ENCODE measurements around the gene KRT75. TPM values are rescaled to one million over a fixed set of nuclear protein-coding genes. Genes with fewer than 3 reads are reported as not detected.
"Not testable (repeated sequence)": the region's sequence is repeated elsewhere in the genome, so short reads cannot be mapped to it uniquely, and the experiment has no call there.

Gene KRT75
- not detected in 2 replicates for total RNA-seq (2014; rRNA removed; shearing (Covaris generic))

- H3K4me3 ChIP-seq: no peak within 1 kb of the TSS
- no peaks in the 10 kb centered on the region for H3K36me3 ChIP-seq
- peaks cover 3% of the 10 kb centered on the region; the same call in 1 of the 2 replicates for H3K27me3 ChIP-seq
- DNase-seq: no peak
- no peaks in the 10 kb centered on the region for H3K9me3 ChIP-seq (replicated peaks)
- H3K27ac ChIP-seq: no peak within 1 kb of the TSS
- H3K4me1 ChIP-seq: no peaks in the 10 kb centered on the region
Observed at GRCh38 chr12:52434081-52434733, at the start of gene KRT75. Gene KRT75, minus strand, starts transcription at chr12:52434371. Its CDS starts 67 bp downstream, at chr12:52434304.

GRCh38 chr12:52480073-52480472 is 45.9 kb upstream of the KRT75 start:
- no peak overlapping the region for H3K27ac ChIP-seq
- 0 out of 2 replicates have a peak, but pooled peaks cover 3% of the 10 kb centered on the region for H3K27me3 ChIP-seq
- H3K4me3 ChIP-seq: no peak overlapping the region
- no peaks in the 10 kb centered on the region for H3K36me3 ChIP-seq
- DNase-seq: no peak
- no peaks in the 10 kb centered on the region for H3K4me1 ChIP-seq
- 0 out of 2 replicates have a peak, but pooled peaks cover 3% of the 10 kb centered on the region for H3K9me3 ChIP-seq (replicated peaks)

- no peak for DNase-seq
- Histone ChIP-seq H3K9me3 (replicated peaks) (no peaks in the 10 kb centered on the region), H3K4me1 (no peaks in the 10 kb centered on the region), H3K27me3 (0 out of 2 replicates have a peak, but pooled peaks cover 3% of the 10 kb centered on the region), H3K27ac (no peak overlapping the region), H3K4me3 (no peak overlapping the region), H3K36me3 (no peaks in the 10 kb centered on the region)
Observed at GRCh38 chr12:52477651-52478050, 43.5 kb upstream of the KRT75 start.

GRCh38 chr12:52474212-52474611 is 40.0 kb upstream of the KRT75 start:
- DNase-seq: no peak
- Histone ChIP-seq H3K9me3 (replicated peaks) (no peaks in the 10 kb centered on the region), H3K27ac (no peak overlapping the region), H3K4me3 (no peak overlapping the region), H3K27me3 (0 out of 2 replicates have a peak, but pooled peaks cover 3% of the 10 kb centered on the region), H3K36me3 (no peaks in the 10 kb centered on the region), H3K4me1 (no peaks in the 10 kb centered on the region)

- no peak for DNase-seq
Observed at GRCh38 chr12:52473768-52474167, 39.6 kb upstream of the KRT75 start, which contains the start of gene KRT6C. Gene KRT6C, minus strand, starts transcription at chr12:52473805. Its CDS starts 68 bp downstream, at chr12:52473737.

GRCh38 chr12:52469853-52470252 is 35.7 kb upstream of the KRT75 start:
- no peaks in the 10 kb centered on the region for H3K4me1 ChIP-seq
- H3K4me3 ChIP-seq: no peak overlapping the region
- no peaks in the 10 kb centered on the region for H3K9me3 ChIP-seq (replicated peaks)
- H3K27me3 ChIP-seq: no peaks in the 10 kb centered on the region; the same call in 1 of the 2 replicates
- H3K36me3 ChIP-seq: no peaks in the 10 kb centered on the region
- no peak for DNase-seq
- H3K27ac ChIP-seq: no peak overlapping the region

More at GRCh38 chr12:52473768-52474167, 39.6 kb upstream of the KRT75 start, which contains the start of gene KRT6C:
- no peaks in the 10 kb centered on the region for H3K4me1 ChIP-seq
- H3K27me3 ChIP-seq: 0 out of 2 replicates have a peak, but pooled peaks cover 3% of the 10 kb centered on the region
- H3K9me3 ChIP-seq (replicated peaks): no peaks in the 10 kb centered on the region
- no peak within 1 kb of the TSS for H3K4me3 ChIP-seq
- no peaks in the 10 kb centered on the region for H3K36me3 ChIP-seq
- H3K27ac ChIP-seq: no peak within 1 kb of the TSS

GRCh38 chr12:52464897-52465296 is 30.7 kb upstream of the KRT75 start:
- Histone ChIP-seq H3K4me1 (no peaks in the 10 kb centered on the region), H3K27ac (no peak overlapping the region), H3K4me3 (no peak overlapping the region), H3K27me3 (no peaks in the 10 kb centered on the region; the same call in 1 of the 2 replicates), H3K36me3 (no peaks in the 10 kb centered on the region), H3K9me3 (replicated peaks) (no peaks in the 10 kb centered on the region)
- no peak for DNase-seq

- Histone ChIP-seq H3K9me3 (replicated peaks) (no peaks in the 10 kb centered on the region), H3K4me1 (no peaks in the 10 kb centered on the region), H3K36me3 (no peaks in the 10 kb centered on the region), H3K4me3 (no peak overlapping the region), H3K27ac (no peak overlapping the region), H3K27me3 (no peaks in the 10 kb centered on the region)
- no peak for DNase-seq
Observed at GRCh38 chr12:52461693-52462092, 27.5 kb upstream of the KRT75 start.

- no peak overlapping the region for H3K27ac ChIP-seq
- H3K27me3 ChIP-seq: no peaks in the 10 kb centered on the region
- DNase-seq: no peak
- no peaks in the 10 kb centered on the region for H3K9me3 ChIP-seq (replicated peaks)
- no peaks in the 10 kb centered on the region for H3K4me1 ChIP-seq
- H3K36me3 ChIP-seq: no peaks in the 10 kb centered on the region
- no peak overlapping the region for H3K4me3 ChIP-seq
Observed at GRCh38 chr12:52458861-52459260, 24.7 kb upstream of the KRT75 start.

GRCh38 chr12:52455821-52456220 is 21.6 kb upstream of the KRT75 start:
- Histone ChIP-seq H3K27ac (no peak overlapping the region), H3K4me3 (no peak overlapping the region), H3K9me3 (replicated peaks) (no peaks in the 10 kb centered on the region), H3K4me1 (no peaks in the 10 kb centered on the region), H3K36me3 (no peaks in the 10 kb centered on the region), H3K27me3 (no peaks in the 10 kb centered on the region)
- DNase-seq: no peak

- Histone ChIP-seq H3K4me3 (no peak overlapping the region), H3K4me1 (no peaks in the 10 kb centered on the region), H3K36me3 (no peaks in the 10 kb centered on the region), H3K9me3 (replicated peaks) (no peaks in the 10 kb centered on the region), H3K27ac (no peak overlapping the region), H3K27me3 (no peaks in the 10 kb centered on the region)
- no peak for DNase-seq
Observed at GRCh38 chr12:52454411-52455201, 20.4 kb upstream of the KRT75 start.

GRCh38 chr12:52452101-52452500 is 17.9 kb upstream of the KRT75 start, which contains the start of gene KRT6B:
Gene KRT6B, minus strand, starts transcription at chr12:52452146. Its CDS starts 68 bp downstream, at chr12:52452078.
- H3K4me1 ChIP-seq: no peaks in the 10 kb centered on the region
- H3K36me3 ChIP-seq: no peaks in the 10 kb centered on the region
- DNase-seq: no peak
- no peak within 1 kb of the TSS for H3K4me3 ChIP-seq
- H3K27ac ChIP-seq: no peak within 1 kb of the TSS
- no peaks in the 10 kb centered on the region for H3K27me3 ChIP-seq
- no peaks in the 10 kb centered on the region for H3K9me3 ChIP-seq (replicated peaks)

GRCh38 chr12:52448228-52448627 is 14.1 kb upstream of the KRT75 start:
- Histone ChIP-seq H3K27me3 (peaks cover 4% of the 10 kb centered on the region; the same call in 1 of the 2 replicates), H3K36me3 (no peaks in the 10 kb centered on the region), H3K9me3 (replicated peaks) (no peaks in the 10 kb centered on the region), H3K27ac (no peak overlapping the region), H3K4me3 (no peak overlapping the region), H3K4me1 (no peaks in the 10 kb centered on the region)
- no peak for DNase-seq

GRCh38 chr12:52447196-52447595 is 13.0 kb upstream of the KRT75 start:
- not testable (repeated sequence) for H3K4me3 ChIP-seq; H3K36me3 ChIP-seq; H3K9me3 ChIP-seq (replicated peaks); H3K27ac ChIP-seq; DNase-seq; H3K27me3 ChIP-seq; H3K4me1 ChIP-seq

Measured in SJCRH30 (cell line).